HG02678 (cell line): ENCODE data around the gene RRN3.
"Not testable (repeated sequence)": the region's sequence is repeated elsewhere in the genome, so short reads cannot be mapped to it uniquely, and the experiment has no call there.

Experiments used
- ATAC-seq: cut with Tn5 transposase; IDR thresholded peaks from one replicate; pipeline ENCODE4 v1.9.1; 2021; ENCODE audit warnings: mild to moderate bottlenecking, moderate library complexity; ENCODE audit not compliant: unreplicated experiment

RRN3 gene

DNA sequence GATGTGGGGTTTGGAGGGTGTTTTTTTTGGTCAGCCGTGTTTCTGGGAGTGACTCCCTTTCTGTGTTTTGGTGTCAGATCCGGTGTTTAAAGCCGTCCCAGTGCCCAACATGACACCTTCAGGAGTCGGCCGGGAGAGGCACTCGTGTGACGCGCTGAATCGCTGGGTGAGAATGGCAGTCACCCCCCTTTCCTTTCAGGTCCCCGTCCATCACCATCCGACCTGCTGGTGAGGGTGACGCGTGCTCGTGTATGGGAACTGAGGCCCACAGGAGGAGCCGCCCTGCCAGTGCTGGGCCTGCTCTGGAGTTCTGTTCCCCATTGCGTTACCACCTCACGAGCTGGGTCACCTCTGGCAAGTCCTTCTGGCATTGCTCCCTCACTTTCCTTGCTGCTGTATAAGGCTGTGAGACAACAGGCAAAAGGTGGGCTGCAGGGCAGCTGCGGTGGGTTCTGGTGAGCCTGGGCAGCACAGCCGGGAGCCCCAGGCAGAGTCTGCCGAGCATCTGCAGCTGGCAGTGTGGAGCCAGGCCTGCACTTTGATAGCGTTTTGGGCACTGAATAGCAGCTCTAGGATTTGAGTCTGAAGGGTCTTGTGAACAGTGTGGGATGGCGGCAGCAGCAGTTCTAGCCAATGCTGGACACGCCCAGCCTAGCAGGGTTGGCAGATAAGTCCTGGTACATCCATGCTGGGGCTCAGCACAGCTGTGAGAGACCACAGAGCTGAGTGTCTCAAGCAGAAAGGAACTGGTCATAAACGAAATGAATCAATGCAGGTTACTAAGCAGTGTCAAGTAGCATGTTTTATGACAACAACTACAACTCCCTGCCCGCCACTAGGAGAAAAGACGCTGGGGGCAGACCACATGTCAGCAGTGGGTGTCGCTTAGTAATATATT, 65.0 kb downstream of the RRN3 start:
- ATAC-seq, result not testable (repeated sequence)

DNA sequence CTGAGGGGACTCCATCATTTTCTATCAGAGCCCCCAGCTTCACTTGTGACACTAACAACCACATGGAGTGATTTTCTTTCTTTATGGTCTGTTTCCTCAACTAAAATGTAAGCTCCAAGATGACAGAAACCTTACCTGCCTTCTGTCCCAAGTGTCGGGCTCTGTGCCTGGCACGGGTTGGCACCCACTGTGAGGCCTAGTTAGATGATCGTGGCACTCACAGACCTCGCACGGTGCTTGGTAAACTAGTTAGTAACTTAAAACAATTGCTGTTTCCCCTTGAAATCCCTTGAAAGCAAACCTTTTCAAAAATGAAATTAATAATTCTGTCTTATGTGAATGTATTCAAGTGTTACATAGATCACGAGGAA, 65.7 kb downstream of the RRN3 start:
- ATAC-seq, result not testable (repeated sequence)

DNA sequence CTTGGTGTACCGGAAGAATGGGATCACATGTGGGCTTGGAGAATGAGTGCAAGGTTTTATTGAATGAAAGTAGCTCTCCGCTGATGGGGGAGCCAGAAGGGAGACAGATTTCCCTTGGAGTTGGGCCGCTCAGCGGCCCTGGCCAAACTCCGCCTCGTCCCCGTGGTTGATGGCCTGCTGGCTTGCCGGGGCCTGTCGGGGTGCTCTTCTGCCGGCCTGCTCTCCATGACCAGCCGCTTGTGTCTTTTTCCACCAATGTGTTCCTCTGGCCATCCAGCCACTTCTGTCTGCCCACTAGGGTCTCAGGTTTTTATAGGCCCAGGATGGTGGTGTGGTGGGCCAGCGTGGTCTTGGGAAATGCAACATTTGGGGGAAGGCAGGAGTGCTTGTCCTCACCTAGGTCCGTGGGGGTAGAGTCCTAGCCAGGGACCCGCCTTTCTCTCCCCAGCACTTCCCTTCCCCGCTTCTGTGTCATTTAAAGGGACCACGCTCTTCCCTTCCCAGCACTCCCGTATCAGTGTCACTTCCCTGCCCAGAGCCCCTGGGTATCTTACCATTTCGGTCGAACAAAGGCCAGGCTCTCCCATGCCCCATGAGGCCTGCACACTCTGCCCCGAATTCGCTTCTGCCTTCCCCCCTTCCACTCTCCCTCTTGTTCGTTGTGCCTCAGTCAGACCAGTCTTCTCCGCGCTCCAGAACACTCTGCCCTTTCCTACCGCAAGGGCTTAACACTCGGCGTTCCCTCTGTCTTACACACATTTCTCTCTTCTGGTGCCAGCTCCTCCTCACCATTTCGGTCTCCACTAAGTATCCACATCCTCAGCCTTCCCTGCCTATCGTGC, 66.3 kb downstream of the RRN3 start:
- ATAC-seq, result not testable (repeated sequence)

DNA sequence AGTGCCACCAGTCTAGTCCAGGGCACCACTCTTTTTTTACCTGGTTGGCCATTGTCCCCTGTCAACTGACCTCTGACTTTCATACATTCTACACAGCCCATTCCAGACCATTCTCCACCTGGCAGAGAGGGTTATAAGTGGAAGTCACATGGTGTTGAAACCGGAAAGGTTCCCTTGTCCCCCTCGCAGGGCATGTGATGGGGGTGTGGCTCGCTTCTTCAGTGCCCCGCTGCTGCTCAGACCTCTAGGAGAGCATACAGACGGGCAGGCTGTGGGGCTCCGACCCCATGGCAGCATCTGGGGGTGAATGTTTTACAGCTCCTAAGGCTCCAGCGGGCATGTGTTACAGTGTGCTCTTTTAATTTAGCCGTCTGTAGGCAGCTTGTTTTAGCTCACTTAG, 67.0 kb downstream of the RRN3 start:
- ATAC-seq, result not testable (repeated sequence)

DNA sequence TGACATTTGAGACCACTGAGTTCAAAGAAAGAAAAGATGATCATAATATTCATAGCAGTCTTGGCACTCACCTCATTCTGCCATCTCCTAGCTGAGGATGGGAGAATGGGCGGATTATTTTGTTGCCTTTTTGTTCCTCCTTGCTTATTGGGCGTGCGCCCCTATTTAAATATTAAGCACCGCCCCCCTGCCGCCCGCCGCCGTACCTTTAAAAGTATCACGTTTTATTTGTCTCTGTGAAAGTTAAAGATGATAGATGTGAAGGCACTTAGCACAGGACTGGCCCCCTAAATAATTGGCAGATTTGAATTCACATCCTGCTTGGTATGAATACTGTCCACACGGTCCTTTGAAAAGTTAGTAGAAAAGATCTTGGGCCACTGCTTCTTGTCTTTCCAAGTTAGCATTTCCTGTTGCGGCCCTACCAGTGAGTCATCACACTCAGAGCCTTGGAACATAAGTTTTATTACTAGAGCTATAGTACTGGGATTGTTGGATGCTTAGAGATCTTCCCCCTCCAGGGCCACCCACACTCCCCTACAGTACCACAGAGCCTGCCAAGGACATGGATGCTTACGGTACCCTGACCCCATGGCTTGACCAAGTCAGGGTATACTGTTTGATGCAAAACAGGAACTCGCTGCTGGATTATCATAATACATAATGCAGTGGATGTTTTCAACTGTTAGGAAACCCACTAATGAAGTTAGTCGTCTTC, 68.7 kb downstream of the RRN3 start:
- not testable (repeated sequence) for ATAC-seq

DNA sequence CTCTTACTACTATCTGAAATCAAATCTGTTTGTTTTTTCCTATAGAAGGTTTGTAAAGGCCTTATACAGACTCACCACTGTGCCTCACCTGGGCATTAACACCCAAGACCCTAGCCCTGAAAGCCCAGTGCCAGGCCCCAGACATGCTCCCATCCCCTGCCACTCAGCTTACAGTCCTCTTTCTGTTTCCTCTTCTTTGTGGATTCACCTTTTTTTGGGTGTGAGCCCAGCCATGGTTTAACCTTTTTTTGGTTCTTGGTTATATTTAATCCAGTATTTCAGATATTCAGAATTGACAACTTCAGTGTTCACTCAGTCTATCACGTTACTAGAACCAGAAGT, 69.2 kb downstream of the RRN3 start:
- ATAC-seq, result not testable (repeated sequence)

DNA sequence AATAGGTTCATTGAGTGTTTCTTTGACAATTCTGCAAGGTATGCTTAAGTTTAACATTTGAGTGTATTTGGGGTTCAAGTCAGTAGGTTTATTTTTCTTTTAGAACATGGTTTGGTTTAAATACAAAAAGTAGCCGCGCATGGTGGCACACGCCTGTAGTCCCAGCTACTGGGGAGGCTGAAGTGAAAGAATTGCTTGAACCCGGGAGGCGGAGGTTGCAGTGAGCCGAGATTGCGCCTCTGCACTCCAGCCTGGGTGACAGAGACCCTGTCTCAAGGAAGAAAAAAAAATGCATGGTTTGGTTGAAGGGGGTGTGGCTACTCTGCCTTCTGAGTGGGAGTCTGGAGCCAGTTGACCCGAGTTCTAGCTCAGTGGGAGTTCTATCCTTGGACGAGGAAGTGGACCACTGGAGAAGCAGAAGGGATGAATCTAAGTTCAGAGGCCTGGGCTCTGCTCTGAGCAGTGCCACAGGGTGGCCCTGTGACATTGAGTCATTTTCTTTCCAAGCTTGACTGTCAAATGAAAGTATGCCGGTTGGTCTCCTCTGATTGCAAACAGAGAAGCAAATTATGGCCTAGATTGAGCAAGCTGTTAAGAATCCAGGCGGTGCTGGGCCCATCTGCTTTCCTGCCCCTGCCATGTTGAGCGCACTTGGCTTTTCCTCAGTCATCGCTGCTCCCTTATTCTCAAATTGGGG, 70.5 kb downstream of the RRN3 start:
- not testable (repeated sequence) for ATAC-seq

DNA sequence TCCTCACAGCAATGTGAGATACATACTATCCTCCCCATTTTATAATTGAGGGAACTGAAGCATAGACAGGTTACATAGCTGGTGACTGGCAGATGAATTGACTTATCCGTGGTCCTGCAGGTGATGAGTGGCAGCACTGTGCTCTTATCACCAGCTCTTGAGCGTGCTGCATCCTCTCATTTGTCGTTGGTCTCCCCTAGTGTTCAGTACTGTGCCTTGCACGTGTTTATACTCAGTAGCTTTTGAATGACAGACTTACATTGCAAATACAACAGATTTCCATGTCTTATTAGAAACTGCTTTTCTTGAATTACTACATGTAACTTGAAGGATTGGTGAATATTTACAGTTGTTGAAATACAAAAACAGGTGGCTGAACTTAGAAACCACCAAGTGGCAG, 71.9 kb downstream of the RRN3 start:
- peak; percentile 58 for ATAC-seq

DNA sequence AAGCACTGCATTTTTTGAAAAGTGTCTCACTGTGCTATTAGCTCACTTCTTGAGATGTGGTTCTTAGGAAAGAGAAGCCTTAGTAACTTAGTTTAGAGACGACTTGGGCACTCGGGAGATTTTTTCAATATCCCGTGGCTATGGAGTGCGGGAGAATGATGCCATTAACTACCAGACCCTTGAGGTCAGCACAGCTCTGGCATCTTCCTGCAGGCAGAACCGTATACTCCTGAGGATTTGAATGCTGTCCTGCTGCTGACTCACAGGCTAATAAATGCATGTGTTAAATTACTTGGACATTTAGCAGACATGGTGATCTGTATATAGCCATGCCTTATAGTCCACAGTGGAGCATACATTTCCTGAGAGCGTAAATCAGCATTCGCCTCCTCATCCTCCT, 72.6 kb downstream of the RRN3 start:
- ATAC-seq, result not testable (repeated sequence)

DNA sequence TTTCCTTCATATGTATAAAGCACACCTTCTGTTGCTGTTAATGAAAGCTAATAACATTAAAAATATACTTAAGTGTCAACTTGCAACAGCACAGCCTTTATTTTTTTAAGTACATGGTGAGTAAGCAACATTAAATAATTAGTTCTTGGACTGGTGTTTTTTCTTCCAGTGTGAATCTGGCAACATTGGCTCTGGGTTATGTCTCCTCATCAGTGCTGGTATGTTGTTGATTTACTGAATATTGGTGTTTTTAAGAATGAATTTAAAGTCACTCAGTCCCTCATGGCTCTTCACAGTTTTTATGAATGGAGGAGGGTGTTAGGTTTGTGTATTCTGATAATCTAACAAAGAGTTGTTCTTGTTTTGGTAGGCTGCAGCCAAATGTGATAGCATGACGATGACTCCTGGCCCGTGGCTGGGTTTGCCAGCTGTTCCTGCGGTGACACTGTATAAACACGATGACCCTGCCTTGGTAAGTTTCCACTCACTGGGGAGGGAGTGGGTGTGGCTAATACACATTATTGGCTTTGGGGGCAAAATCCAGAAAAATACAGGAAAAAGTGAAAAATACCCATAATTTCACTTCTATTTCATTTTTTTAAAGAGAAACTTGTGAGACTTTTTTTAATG, 77.0 kb downstream of the RRN3 start:
- not testable (repeated sequence) for ATAC-seq

DNA sequence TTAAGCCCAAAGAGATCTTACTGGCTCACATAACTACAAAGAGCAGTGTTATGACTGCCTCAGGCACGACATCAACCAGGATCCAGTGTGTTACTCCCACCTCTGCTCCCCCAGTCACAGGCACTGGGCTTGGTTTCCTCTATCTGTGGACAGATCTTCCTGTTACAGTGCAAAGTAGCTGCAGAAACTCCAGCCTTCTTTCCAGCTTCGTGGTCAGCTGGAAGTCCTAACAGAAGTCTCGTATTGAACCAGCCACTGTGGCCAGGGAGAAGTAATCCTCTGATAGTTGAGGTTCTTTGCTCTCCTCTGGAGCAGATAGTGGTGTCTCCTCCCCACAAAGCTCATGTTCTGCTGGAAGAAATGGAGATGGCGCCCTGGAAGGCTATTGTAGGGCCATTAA, 77.7 kb downstream of the RRN3 start:
- not testable (repeated sequence) for ATAC-seq

DNA sequence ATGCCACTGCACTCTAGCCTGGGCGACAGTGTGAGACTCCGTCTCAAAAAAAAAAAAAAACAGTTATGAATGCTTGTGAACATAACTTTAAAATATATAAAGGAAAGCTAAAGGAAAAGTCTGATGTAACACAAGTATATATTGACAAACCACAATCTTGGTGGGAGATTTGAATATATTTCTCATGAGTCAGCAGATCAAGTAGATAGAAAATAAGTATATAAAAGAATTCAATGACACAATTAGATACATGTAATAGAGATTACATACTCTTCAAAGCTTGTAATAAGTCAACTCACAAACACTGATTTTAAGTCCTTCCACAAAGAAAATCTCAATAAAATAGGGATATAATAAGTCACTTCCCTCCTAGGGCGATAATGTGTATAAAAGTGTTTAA, 78.4 kb downstream of the RRN3 start:
- not testable (repeated sequence) for ATAC-seq

DNA sequence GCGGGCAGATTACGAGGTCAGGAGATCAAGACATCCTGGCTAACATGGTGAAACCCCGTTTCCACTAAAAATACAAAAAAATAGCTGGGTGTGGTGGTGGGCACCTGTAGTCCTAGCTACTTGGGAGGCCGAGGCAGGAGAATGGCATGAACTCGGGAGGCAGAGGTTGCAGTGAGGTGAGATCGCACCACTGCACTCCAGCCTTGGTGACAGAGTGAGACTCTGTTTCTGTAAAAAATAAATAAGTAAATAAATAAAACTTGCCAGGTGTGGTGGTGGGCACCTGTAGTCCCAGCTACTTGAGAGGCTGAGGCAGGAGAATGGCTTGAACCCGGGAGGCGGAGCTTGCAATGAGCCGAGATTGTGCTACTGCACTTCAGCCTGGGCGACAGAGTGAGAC, 81.1 kb downstream of the RRN3 start:
- not testable (repeated sequence) for ATAC-seq
